GM12878 (cell line): Measurements from ENCODE around the gene MARCHF4. TPM values are rescaled to one million over a fixed set of nuclear protein-coding genes. Genes with fewer than 3 reads are reported as not detected.

Experiments
- ATAC-seq: fragments of 200-7000 bp; cut with Tn5 transposase; 3 replicates; pipeline ENCODE4 v1.9.1; 2020; ENCODE audit warnings: mild to moderate bottlenecking, moderate library complexity
- BruUV-seq: library from RNA; stranded (reverse); fragments of 400-500 nt; replicated peaks from 2 replicates; lab custom pipeline; 2021; lab: Mats Ljungman, UMichigan
- CTCF ChIA-PET: fragments of 300-600 bp; sonication (Branson Sonifier 250); formaldehyde crosslinking; extraction: SDS; loops from one replicate; lab custom pipeline; 2021; ENCODE audit warnings: inconsistent platforms; lab: Yijun Ruan, JAX
- POLR2A ChIA-PET: fragments of 350-600 bp; formaldehyde crosslinking; extraction: SDS; loops from one replicate; lab custom pipeline; 2021; ENCODE audit warnings: inconsistent platforms; lab: Charles Lee
- RAD21 ChIA-PET: fragments of 300-600 bp; sonication (Branson Sonifier 250); formaldehyde crosslinking; loops from one replicate; lab custom pipeline; 2023; ENCODE audit warnings: antibody characterized with exemption; ENCODE audit not compliant: unreplicated experiment; lab: Charles Lee
- SMC1A ChIA-PET: fragments of 300-600 bp; sonication (Branson Sonifier 250); formaldehyde crosslinking; loops from one replicate; lab custom pipeline; 2023; ENCODE audit not compliant: unreplicated experiment, uncharacterized antibody; lab: Charles Lee
- DNase-seq: peaks from one replicate; pipeline ENCODE4 v3.0.0-alpha.2; 2011; ENCODE audit warnings: low read depth, low spot score
- FAIRE-seq: peaks from 3 replicates; lab custom pipeline; 2011; peaks lifted over from hg19 to GRCh38; lab: Jason Lieb, UNC
- H2AFZ ChIP-seq: 2 replicates; pipeline ENCODE4 v1.6.0; 2011; ENCODE audit warnings: low read depth, low read length, control low read depth; ENCODE audit not compliant: control insufficient read depth
- H3K27ac ChIP-seq: 2 replicates; pipeline ENCODE4 v1.5.1; 2011; ENCODE audit warnings: control low read depth; ENCODE audit not compliant: control insufficient read depth, insufficient read depth
- H3K27me3 ChIP-seq, 2 experiments: replicated peaks in 1 of 2; 2 replicates each; pipeline versions ENCODE4 v1.6.0 to v1.6.1; 2011; ENCODE audit warnings: low read length in 1 of 2; ENCODE audit not compliant: control insufficient read depth in 2 of 2, insufficient read depth in 2 of 2
- H3K36me3 ChIP-seq, 2 experiments: 2 replicates each; pipeline ENCODE4 v1.5.1; 2011; ENCODE audit warnings: low read length in 1 of 2; ENCODE audit not compliant: control insufficient read depth in 2 of 2, insufficient read depth in 2 of 2
- H3K4me1 ChIP-seq: 2 replicates; pipeline ENCODE4 v1.6.1; 2011; ENCODE audit warnings: mild to moderate bottlenecking, low read length, moderate library complexity, mixed read lengths; ENCODE audit not compliant: control insufficient read depth, insufficient read depth
- H3K4me2 ChIP-seq: 2 replicates; pipeline ENCODE4 v1.6.0; 2011; ENCODE audit warnings: control low read depth; ENCODE audit not compliant: control insufficient read depth, insufficient read depth
- H3K4me3 ChIP-seq: fragments of 200-600 bp; sonication (generic); 2 replicates; pipeline ENCODE4 v1.5.1; 2016
- H3K79me2 ChIP-seq: 2 replicates; pipeline ENCODE4 v1.6.0; 2011; ENCODE audit warnings: low read length; ENCODE audit not compliant: control insufficient read depth, insufficient read depth
- H3K9ac ChIP-seq: 2 replicates; pipeline ENCODE4 v1.8.0; 2011; ENCODE audit warnings: low read length, control low read depth, mixed read lengths; ENCODE audit not compliant: control insufficient read depth, insufficient read depth
- H3K9me3 ChIP-seq: replicated peaks from 3 replicates; pipeline ENCODE4 v1.5.1; 2011; ENCODE audit warnings: mild to moderate bottlenecking, low read length; ENCODE audit not compliant: control insufficient read depth, insufficient read depth
- H4K20me1 ChIP-seq: 2 replicates; pipeline ENCODE4 v1.6.0; 2011; ENCODE audit not compliant: control insufficient read depth, insufficient read depth
- ASH2L ChIP-seq: fragments of 300-600, 200-600 bp; sonication (generic); IDR thresholded peaks from 2 replicates; pipeline ENCODE4 v1.6.1; 2017; ENCODE audit warnings: low read depth, mild to moderate bottlenecking, borderline replicate concordance
- CEBPB ChIP-seq, 2 experiments: fragments of 150-350 bp in 1 of 2; IDR thresholded peaks; 2 replicates each; pipeline ENCODE4 v1.6.1; 2012 to 2014; ENCODE audit warnings: low read depth in 2 of 2, low read length in 2 of 2, borderline replicate concordance in 1 of 2, inconsistent platforms in 1 of 2
- FOS ChIP-seq: IDR thresholded peaks from 3 replicates; pipeline ENCODE4 v1.6.1; 2011; ENCODE audit warnings: borderline replicate concordance; ENCODE audit not compliant: insufficient read length; ENCODE audit errors: extremely low read depth
- IRF3 ChIP-seq: fragments of 450-650 bp; IDR thresholded peaks from 2 replicates; pipeline ENCODE4 v1.6.1; 2014; ENCODE audit warnings: mild to moderate bottlenecking
- IRF5 ChIP-seq: fragments of 450-650 bp; IDR thresholded peaks from 2 replicates; pipeline ENCODE4 v1.6.1; 2017; ENCODE audit warnings: borderline replicate concordance
- PBX3 ChIP-seq: IDR thresholded peaks from 2 replicates; pipeline ENCODE4 v1.6.1; 2011; ENCODE audit warnings: mild to moderate bottlenecking, low read depth, low read length, moderate library complexity; ENCODE audit not compliant: insufficient replicate concordance
- YY1 ChIP-seq: IDR thresholded peaks from 2 replicates; pipeline ENCODE4 v1.6.1; 2011; ENCODE audit warnings: low read depth, mild to moderate bottlenecking, low read length
- ZBTB33 ChIP-seq: fragments of 450-650 bp; IDR thresholded peaks from 2 replicates; pipeline ENCODE4 v1.6.1; 2017; ENCODE audit warnings: mild to moderate bottlenecking
- ZNF217 ChIP-seq: fragments of 450-650 bp; IDR thresholded peaks from 2 replicates; pipeline ENCODE4 v1.6.1; 2017; ENCODE audit warnings: antibody characterized with exemption, mild to moderate bottlenecking
- WGBS: methylation state at CpG from one replicate; pipeline ENCODE4 v1.1.6; 2016; ENCODE audit warnings: low lambda C conversion rate; ENCODE audit not compliant: insufficient replicate concordance, insufficient coverage; ENCODE audit errors: missing lambda C conversion rate; 5-methylcytosine and 5-hydroxymethylcytosine counted together
- in situ Hi-C: fragments of 300-500 bp; cut with MboI; formaldehyde crosslinking; loops from 9 replicates; pipeline ENCODE4 v1.14.3; 2018; ENCODE audit warnings: mixed read lengths
- intact Hi-C: fragments of 100-400 bp; cut with micrococcal nuclease; formaldehyde crosslinking; loops from one replicate; pipeline ENCODE4 v1.14.2; 2022; ENCODE audit not compliant: unreplicated experiment
- polyA plus RNA-seq, 11 experiments: library from polyadenylated mRNA; depleted of rRNA in 4 of 11; unstranded in 6 of 11; stranded (reverse) in 5 of 11; fragments of >200 nt; fragmentation: Nextera tagmentation in 4 of 11; fragmentation: Illumina TruSeq in 1 of 11; extraction: Ambion mirVana in 4 of 11; extraction: Trizol in 1 of 11; gene quantifications; 1 replicate in 1 of 11; 2 replicates in 10 of 11; pipeline versions ENCODE4 v1.2.1 to v1.2.3, GENCODE V29; 2011 to 2016; ENCODE audit warnings: inconsistent platforms in 2 of 11, missing spikeins in 2 of 11, low read depth in 1 of 11
- total RNA-seq, 4 experiments: library from RNA; depleted of rRNA in 3 of 4; stranded (reverse); fragments of >200 nt in 3 of 4; fragmentation: Illumina TruSeq in 1 of 4; extraction: Trizol in 1 of 4; gene quantifications; 2 replicates each; pipeline versions ENCODE4 v1.2.1 to v1.2.3, GENCODE V29; 2013 to 2021

MARCHF4 gene
- total and polyA plus RNA-seq, 10 of the 15 experiments (the other 5 are each of a cell fraction or from before 2014, with no cell fraction given), result not detected

- Histone ChIP-seq H3K4me2 (no peak overlapping the region), H3K4me3 (no peak overlapping the region), H3K79me2 (no peaks in the 10 kb centered on the region), H3K9me3 (no peaks in the 10 kb centered on the region), H3K27ac (no peak overlapping the region), H4K20me1 (no peaks in the 10 kb centered on the region), H2AFZ (no peak overlapping the region), H3K4me1 (no peaks in the 10 kb centered on the region; the same call in 1 of the 2 replicates), H3K27me3 (no peaks in the 10 kb centered on the region)
- CTCF ChIA-PET, result no interaction called here
- SMC1A ChIA-PET, result no interaction called here
- no TSS peak for BruUV-seq
- FAIRE-seq, result no peak
- ATAC-seq, result no peak
- WGBS, result 36% methylated on average over 5 of the region's 5 CpGs
- DNase-seq, result no peak
- in situ Hi-C loops, result no loop called here
- POLR2A ChIA-PET, result no interaction called here
- RAD21 ChIA-PET, result no interaction called here
- no peak for TF ChIP-seq FOS
- no peak for TF ChIP-seq IRF5
- no peak for TF ChIP-seq YY1
- TF ChIP-seq, all 136 proteins: peak for 0
- no peaks in the 10 kb centered on the region for H3K36me3 ChIP-seq
- intact Hi-C loops, result no loop called here
- no peak overlapping the region for H3K9ac ChIP-seq
These were observed 20.9 kb downstream of the MARCHF4 start for GRCh38 chr2:216351172-216351925.

GRCh38 chr2:216350214-216350791, 22.0 kb downstream of the MARCHF4 start:
- Histone ChIP-seq H3K9me3 (no peaks in the 10 kb centered on the region), H3K4me2 (no peak overlapping the region), H3K27me3 (no peaks in the 10 kb centered on the region), H3K4me3 (no peak overlapping the region), H3K27ac (no peak overlapping the region), H3K36me3 (no peaks in the 10 kb centered on the region), H3K79me2 (no peaks in the 10 kb centered on the region), H2AFZ (no peak overlapping the region), H3K4me1 (no peaks in the 10 kb centered on the region; the same call in 1 of the 2 replicates), H3K9ac (no peak overlapping the region), H4K20me1 (no peaks in the 10 kb centered on the region)
- BruUV-seq, result no TSS peak
- 44% methylated on average over 3 of the region's 3 CpGs for WGBS
- intact Hi-C loops (no loop called here), in situ Hi-C loops (no loop called here)
- ATAC-seq (no peak), FAIRE-seq (no peak), DNase-seq (no peak)
- RAD21 ChIA-PET, result no interaction called here
- SMC1A ChIA-PET, result no interaction called here
- POLR2A ChIA-PET, result no interaction called here
- CTCF ChIA-PET, result no interaction called here
- TF ChIP-seq ZBTB33 (no peak), ZNF217 (no peak), IRF3 (no peak), CEBPB (IDR thresholded peaks at IDR 0.05; ENCODE audit: borderline replicate concordance in 1 of 2, low read depth in 2 of 2, low read length in 2 of 2) (no peak), FOS (no peak), PBX3 (no peak), ASH2L (no peak)
